ENCODE results near the gene RNF115.
"Not testable (repeated sequence)": the region's sequence is repeated elsewhere in the genome, so short reads cannot be mapped to it uniquely, and the experiment has no call there.

Gene RNF115

GRCh38 chr1:145828367-145829026, 4.6 kb upstream of the RNF115 start:
- no peaks in the 10 kb centered on the region for H3K27me3 ChIP-seq
- no peaks in the 10 kb centered on the region for H3K9me3 ChIP-seq
- H3K36me3 ChIP-seq: peaks cover 78% of the 10 kb centered on the region
- TF ChIP-seq, protein P1, sequence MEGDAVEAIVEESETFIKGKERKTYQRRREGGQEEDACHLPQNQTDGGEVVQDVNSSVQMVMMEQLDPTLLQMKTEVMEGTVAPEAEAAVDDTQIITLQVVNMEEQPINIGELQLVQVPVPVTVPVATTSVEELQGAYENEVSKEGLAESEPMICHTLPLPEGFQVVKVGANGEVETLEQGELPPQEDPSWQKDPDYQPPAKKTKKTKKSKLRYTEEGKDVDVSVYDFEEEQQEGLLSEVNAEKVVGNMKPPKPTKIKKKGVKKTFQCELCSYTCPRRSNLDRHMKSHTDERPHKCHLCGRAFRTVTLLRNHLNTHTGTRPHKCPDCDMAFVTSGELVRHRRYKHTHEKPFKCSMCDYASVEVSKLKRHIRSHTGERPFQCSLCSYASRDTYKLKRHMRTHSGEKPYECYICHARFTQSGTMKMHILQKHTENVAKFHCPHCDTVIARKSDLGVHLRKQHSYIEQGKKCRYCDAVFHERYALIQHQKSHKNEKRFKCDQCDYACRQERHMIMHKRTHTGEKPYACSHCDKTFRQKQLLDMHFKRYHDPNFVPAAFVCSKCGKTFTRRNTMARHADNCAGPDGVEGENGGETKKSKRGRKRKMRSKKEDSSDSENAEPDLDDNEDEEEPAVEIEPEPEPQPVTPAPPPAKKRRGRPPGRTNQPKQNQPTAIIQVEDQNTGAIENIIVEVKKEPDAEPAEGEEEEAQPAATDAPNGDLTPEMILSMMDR (IDR thresholded peaks at IDR 0.05; ENCODE audit: low read depth, low read length): no peak
- no peak overlapping the region for H3K4me3 ChIP-seq (ENCODE audit: low read depth, low read length)
- DNase-seq: no peak
- no peaks in the 10 kb centered on the region; the same call in 1 of the 2 replicates for H3K4me1 ChIP-seq

- H3K36me3 ChIP-seq: peaks cover 72% of the 10 kb centered on the region
These were observed 4.1 kb upstream of the RNF115 start for GRCh38 chr1:145827966-145828365.

DNA sequence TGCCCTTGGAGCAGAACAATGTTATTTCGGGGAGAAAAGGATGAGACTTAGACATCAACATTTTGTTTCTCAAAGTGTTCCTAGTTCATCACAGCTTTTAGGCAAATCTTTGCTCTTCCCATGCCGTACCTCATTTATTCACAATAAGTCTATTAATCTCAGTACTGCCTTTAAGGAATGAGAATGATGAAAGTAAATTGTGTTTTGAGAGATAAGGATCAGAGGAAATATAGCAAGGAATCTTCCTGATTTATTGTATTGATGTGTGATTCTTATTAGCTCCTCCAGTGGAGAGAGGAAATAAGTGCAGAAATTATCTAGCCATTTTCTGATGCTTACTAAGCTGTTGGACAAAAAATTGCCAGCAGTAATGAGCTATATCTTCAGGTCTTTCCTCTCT, 2.1 kb upstream of the RNF115 start:
- no peak overlapping the region for H3K4me3 ChIP-seq (ENCODE audit: low read depth, low read length)

More at GRCh38 chr1:145827966-145828365, 4.1 kb upstream of the RNF115 start:
- Histone ChIP-seq H3K9me3 (no peaks in the 10 kb centered on the region), H3K4me1 (no peaks in the 10 kb centered on the region; the same call in 1 of the 2 replicates), H3K27me3 (no peaks in the 10 kb centered on the region), H3K4me3 (ENCODE audit: low read depth, low read length) (no peak overlapping the region)
- DNase-seq: no peak
- TF ChIP-seq, protein P1 (IDR thresholded peaks at IDR 0.05; ENCODE audit: low read depth, low read length): no peak

GRCh38 chr1:145824499-145824842, 576 bp upstream of the RNF115 start:
- peaks cover 40% of the 10 kb centered on the region for H3K36me3 ChIP-seq
- peak overlapping the region; percentile 99 for H3K4me3 ChIP-seq (ENCODE audit: low read depth, low read length)
- no peak for DNase-seq
- H3K9me3 ChIP-seq: no peaks in the 10 kb centered on the region
- no peaks in the 10 kb centered on the region; the same call in 1 of the 2 replicates for H3K4me1 ChIP-seq
- H3K27me3 ChIP-seq: no peaks in the 10 kb centered on the region
- TF ChIP-seq, protein P1 (IDR thresholded peaks at IDR 0.05; ENCODE audit: low read depth, low read length): no peak

More for the DNA sequence above, 2.1 kb upstream of the RNF115 start:
- no peak for DNase-seq
- TF ChIP-seq, protein P1 (IDR thresholded peaks at IDR 0.05; ENCODE audit: low read depth, low read length): no peak
- H3K36me3 ChIP-seq: peaks cover 55% of the 10 kb centered on the region
- no peaks in the 10 kb centered on the region for H3K27me3 ChIP-seq
- H3K9me3 ChIP-seq: no peaks in the 10 kb centered on the region
- H3K4me1 ChIP-seq: no peaks in the 10 kb centered on the region; the same call in 1 of the 2 replicates

GRCh38 chr1:145822779-145823331, 1.0 kb downstream of the RNF115 start:
- H3K9me3 ChIP-seq; H3K4me1 ChIP-seq; H3K27me3 ChIP-seq; H3K4me3 ChIP-seq (ENCODE audit: low read depth, low read length); DNase-seq: not testable (repeated sequence)
- H3K36me3 ChIP-seq: peaks cover 24% of the 10 kb centered on the region

DNA sequence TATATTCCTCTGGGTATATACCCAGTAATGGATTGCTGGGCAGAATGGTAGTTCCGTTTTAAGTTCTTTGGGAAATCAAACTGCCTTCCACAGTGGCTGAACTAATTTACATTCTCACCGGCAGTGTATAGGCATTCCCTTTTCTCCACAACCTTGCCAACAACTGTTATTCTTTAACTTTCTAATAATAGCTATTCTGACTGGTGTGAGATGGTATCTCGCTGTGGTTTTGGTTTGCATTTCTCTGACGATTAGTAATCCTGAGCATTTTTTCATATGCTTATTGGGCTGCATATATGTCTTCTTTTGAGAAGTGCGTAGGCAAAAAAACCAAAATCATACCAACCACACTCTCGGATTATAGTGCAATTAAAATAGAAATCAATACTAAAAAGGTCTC, 5.8 kb downstream of the RNF115 start:
- not testable (repeated sequence) for H3K36me3 ChIP-seq; H3K27me3 ChIP-seq; H3K9me3 ChIP-seq; H3K4me1 ChIP-seq; DNase-seq; H3K4me3 ChIP-seq (ENCODE audit: low read depth, low read length)

- not testable (repeated sequence) for H3K4me1 ChIP-seq; H3K9me3 ChIP-seq; H3K4me3 ChIP-seq (ENCODE audit: low read depth, low read length); H3K36me3 ChIP-seq; DNase-seq; H3K27me3 ChIP-seq
These were observed 10.7 kb downstream of the RNF115 start for GRCh38 chr1:145812977-145813810.

Data from BE2C (cell line).